ENCODE results near the gene PRKG1. TPM values are rescaled to one million over a fixed set of nuclear protein-coding genes. Genes with fewer than 3 reads are reported as not detected.

Gene PRKG1
- total RNA-seq, 6 experiments from 2014 or later: 1.1 to 2.0 (median 1.3) TPM

DNA sequence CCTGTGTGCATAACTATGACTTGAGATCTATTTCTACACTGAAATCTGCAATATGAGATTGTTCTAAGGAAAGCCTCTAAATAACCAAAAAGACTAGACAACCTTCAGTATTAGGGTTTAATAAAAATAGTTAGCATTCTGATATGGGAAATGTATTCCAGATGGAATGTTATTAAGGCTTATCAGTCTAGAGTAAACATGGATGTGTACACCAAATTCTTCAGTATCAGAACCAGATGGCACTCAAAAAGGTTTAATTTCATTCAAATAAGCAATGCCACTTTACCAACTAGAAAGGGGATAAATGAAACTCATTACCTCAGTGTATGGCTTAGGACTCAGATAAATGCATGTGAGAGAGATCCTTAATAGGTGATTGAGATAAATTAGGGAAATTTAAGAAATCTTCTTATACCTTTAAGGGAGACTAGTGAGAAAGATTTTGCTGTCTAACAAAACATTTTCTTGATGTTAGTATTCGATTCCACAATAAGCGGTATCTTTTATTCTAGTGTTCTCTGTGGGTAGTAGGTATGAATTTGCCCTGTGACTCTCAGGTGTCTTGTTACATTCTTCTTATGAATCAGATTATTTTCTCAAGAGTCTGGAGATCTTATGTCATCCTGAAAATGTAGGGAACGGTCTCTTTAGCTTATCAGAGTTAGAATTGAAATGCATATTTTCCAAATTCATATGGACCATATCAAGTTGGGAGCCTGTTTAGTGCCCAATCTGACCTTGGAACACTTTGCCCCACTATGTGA lies 159.2 kb downstream of the PRKG1 start:
- no peak for DNase-seq
- Histone ChIP-seq H3K27ac (no peak overlapping the region), H3K36me3 (no peaks in the 10 kb centered on the region), H3K4me3 (no peak overlapping the region), H3K4me1 (no peaks in the 10 kb centered on the region), H3K27me3 (no peaks in the 10 kb centered on the region), H3K9me3 (no peaks in the 10 kb centered on the region)
- no peak for ATAC-seq
- intact Hi-C loops (cut with DNase I): no loop called here
- 79% methylated on average over 3 of the region's 3 CpGs for WGBS (ENCODE audit: insufficient coverage, low coverage, low lambda C conversion rate, missing lambda C conversion rate)
- TF ChIP-seq POLR2A (IDR thresholded peaks at IDR 0.05): no peak
- TF ChIP-seq, protein P1, sequence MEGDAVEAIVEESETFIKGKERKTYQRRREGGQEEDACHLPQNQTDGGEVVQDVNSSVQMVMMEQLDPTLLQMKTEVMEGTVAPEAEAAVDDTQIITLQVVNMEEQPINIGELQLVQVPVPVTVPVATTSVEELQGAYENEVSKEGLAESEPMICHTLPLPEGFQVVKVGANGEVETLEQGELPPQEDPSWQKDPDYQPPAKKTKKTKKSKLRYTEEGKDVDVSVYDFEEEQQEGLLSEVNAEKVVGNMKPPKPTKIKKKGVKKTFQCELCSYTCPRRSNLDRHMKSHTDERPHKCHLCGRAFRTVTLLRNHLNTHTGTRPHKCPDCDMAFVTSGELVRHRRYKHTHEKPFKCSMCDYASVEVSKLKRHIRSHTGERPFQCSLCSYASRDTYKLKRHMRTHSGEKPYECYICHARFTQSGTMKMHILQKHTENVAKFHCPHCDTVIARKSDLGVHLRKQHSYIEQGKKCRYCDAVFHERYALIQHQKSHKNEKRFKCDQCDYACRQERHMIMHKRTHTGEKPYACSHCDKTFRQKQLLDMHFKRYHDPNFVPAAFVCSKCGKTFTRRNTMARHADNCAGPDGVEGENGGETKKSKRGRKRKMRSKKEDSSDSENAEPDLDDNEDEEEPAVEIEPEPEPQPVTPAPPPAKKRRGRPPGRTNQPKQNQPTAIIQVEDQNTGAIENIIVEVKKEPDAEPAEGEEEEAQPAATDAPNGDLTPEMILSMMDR (IDR thresholded peaks at IDR 0.05): no peak

DNA sequence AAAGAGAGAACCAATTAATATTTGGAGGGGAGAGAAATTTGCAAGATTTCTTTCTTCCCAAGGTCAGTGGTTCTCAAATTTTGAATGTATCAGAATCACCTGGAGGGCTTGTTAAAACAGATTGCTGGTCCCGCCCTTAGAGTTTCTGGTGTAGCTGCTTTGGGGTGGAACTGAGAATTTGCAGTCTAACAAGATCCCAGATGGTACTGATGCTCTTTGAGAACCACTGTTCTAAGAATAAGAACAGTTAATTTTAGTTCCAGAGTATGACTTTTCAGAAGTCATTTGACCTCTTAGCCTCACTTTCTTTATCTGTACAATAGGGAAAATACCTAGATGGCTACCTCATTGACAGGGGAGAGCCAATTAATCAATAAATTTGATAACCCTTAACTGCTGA lies 161.6 kb downstream of the PRKG1 start:
- Histone ChIP-seq H3K36me3 (no peaks in the 10 kb centered on the region), H3K27me3 (no peaks in the 10 kb centered on the region), H3K27ac (no peak overlapping the region), H3K4me3 (no peak overlapping the region), H3K9me3 (no peaks in the 10 kb centered on the region), H3K4me1 (no peaks in the 10 kb centered on the region)
- intact Hi-C loops (cut with DNase I): no loop called here
- WGBS (ENCODE audit: insufficient coverage, low coverage, low lambda C conversion rate, missing lambda C conversion rate): 50% methylated on average over 1 of the region's 1 CpG
- no peak for ATAC-seq
- TF ChIP-seq, protein P1 (IDR thresholded peaks at IDR 0.05): no peak
- TF ChIP-seq POLR2A (IDR thresholded peaks at IDR 0.05): no peak
- no peak for DNase-seq

DNA sequence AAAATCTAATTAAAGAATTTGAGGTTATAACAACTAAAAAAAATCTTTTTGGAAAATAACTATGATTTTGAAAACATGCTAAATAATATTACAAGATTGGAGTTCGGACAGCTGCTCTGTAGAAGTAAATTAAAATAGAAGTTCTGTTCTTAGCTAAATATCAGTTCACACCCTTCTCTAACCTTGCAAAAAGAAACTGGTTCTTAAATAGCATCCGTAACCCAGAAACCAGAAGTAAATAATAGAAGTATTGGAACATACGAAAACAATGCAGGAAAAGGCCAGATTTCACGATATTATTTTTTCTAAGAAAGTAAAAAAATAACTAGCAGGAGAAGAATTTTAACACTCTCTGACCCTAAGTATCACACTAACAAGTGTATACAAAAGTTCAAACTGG lies 164.7 kb downstream of the PRKG1 start:
- 52% methylated on average over 4 of the region's 4 CpGs for WGBS (ENCODE audit: insufficient coverage, low coverage, low lambda C conversion rate, missing lambda C conversion rate)
- no peak for ATAC-seq
- H3K27ac ChIP-seq: no peak overlapping the region
- H3K4me1 ChIP-seq: no peaks in the 10 kb centered on the region
- no peaks in the 10 kb centered on the region for H3K27me3 ChIP-seq
- H3K4me3 ChIP-seq: no peak overlapping the region
- TF ChIP-seq, protein P1 (IDR thresholded peaks at IDR 0.05): no peak
- TF ChIP-seq POLR2A (IDR thresholded peaks at IDR 0.05): no peak
- intact Hi-C loops (cut with DNase I): no loop called here
- no peak for DNase-seq
- no peaks in the 10 kb centered on the region for H3K9me3 ChIP-seq
- no peaks in the 10 kb centered on the region for H3K36me3 ChIP-seq

DNA sequence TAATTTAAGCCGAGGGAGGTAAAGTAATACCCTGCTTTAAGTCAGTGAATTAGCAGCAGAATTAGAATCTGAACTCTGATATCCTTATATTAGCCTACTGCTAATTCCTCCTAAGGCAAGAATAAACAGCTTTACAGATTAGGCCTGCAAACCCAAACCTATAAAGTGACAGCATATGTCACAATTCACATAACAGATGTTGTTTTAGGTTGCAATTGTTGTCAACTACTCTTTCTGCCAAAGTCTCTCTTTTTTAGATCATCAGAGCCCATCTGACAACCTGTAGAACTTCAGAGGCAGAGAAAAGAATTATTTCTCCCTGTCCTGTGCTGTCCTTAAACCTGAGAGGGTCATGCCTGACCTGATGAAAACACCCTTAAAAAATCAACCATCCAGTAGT lies 167.2 kb downstream of the PRKG1 start:
- Histone ChIP-seq H3K4me3 (no peak overlapping the region), H3K27me3 (no peaks in the 10 kb centered on the region), H3K27ac (no peak overlapping the region), H3K36me3 (no peaks in the 10 kb centered on the region), H3K4me1 (no peaks in the 10 kb centered on the region), H3K9me3 (no peaks in the 10 kb centered on the region)
- TF ChIP-seq POLR2A (IDR thresholded peaks at IDR 0.05): no peak
- TF ChIP-seq, protein P1 (IDR thresholded peaks at IDR 0.05): no peak
- ATAC-seq: no peak
- intact Hi-C loops (cut with DNase I): no loop called here
- DNase-seq: no peak
- 60% methylated on average over 1 of the region's 1 CpG for WGBS (ENCODE audit: insufficient coverage, low coverage, low lambda C conversion rate, missing lambda C conversion rate)
